ENCODE measurements around the gene MCF2L.

DNA sequence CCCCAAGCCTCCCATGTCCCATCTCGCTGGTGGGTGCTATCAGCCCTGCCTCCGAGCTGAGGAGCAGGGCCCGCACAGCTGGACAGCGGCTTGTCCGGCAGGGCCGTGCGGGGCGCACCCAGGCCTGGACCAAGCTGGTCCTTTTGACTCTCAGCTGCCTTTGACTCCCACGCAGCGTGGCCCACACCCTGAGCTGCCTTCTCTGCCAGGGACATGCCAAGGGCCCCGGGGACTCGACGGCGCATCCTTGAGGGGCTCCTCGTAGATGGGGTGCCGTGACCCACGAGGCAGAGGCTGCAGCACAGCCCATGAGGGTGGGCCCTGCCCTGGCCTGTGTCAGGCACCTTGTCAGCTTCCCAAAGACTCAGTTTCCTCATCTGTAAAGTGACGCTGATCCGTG is 97.7 kb downstream of the MCF2L start:
- TF ChIP-seq POLR2AphosphoS5 (IDR thresholded peaks at IDR 0.05; ENCODE audit: low read depth) = no peak
- TF ChIP-seq, protein P1, sequence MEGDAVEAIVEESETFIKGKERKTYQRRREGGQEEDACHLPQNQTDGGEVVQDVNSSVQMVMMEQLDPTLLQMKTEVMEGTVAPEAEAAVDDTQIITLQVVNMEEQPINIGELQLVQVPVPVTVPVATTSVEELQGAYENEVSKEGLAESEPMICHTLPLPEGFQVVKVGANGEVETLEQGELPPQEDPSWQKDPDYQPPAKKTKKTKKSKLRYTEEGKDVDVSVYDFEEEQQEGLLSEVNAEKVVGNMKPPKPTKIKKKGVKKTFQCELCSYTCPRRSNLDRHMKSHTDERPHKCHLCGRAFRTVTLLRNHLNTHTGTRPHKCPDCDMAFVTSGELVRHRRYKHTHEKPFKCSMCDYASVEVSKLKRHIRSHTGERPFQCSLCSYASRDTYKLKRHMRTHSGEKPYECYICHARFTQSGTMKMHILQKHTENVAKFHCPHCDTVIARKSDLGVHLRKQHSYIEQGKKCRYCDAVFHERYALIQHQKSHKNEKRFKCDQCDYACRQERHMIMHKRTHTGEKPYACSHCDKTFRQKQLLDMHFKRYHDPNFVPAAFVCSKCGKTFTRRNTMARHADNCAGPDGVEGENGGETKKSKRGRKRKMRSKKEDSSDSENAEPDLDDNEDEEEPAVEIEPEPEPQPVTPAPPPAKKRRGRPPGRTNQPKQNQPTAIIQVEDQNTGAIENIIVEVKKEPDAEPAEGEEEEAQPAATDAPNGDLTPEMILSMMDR (conservative IDR thresholded peaks at IDR 0.05; ENCODE audit: low read depth in 2 of 2) = no peak
- TF ChIP-seq JUNB (IDR thresholded peaks at IDR 0.05; ENCODE audit: unreplicated experiment) = no peak
- TF ChIP-seq EZH2 (IDR thresholded peaks at IDR 0.05; ENCODE audit: low read depth, unreplicated experiment) = no peak
- TF ChIP-seq NANOG (IDR thresholded peaks at IDR 0.05; ENCODE audit: borderline replicate concordance) = no peak
- TF ChIP-seq, protein P2, sequence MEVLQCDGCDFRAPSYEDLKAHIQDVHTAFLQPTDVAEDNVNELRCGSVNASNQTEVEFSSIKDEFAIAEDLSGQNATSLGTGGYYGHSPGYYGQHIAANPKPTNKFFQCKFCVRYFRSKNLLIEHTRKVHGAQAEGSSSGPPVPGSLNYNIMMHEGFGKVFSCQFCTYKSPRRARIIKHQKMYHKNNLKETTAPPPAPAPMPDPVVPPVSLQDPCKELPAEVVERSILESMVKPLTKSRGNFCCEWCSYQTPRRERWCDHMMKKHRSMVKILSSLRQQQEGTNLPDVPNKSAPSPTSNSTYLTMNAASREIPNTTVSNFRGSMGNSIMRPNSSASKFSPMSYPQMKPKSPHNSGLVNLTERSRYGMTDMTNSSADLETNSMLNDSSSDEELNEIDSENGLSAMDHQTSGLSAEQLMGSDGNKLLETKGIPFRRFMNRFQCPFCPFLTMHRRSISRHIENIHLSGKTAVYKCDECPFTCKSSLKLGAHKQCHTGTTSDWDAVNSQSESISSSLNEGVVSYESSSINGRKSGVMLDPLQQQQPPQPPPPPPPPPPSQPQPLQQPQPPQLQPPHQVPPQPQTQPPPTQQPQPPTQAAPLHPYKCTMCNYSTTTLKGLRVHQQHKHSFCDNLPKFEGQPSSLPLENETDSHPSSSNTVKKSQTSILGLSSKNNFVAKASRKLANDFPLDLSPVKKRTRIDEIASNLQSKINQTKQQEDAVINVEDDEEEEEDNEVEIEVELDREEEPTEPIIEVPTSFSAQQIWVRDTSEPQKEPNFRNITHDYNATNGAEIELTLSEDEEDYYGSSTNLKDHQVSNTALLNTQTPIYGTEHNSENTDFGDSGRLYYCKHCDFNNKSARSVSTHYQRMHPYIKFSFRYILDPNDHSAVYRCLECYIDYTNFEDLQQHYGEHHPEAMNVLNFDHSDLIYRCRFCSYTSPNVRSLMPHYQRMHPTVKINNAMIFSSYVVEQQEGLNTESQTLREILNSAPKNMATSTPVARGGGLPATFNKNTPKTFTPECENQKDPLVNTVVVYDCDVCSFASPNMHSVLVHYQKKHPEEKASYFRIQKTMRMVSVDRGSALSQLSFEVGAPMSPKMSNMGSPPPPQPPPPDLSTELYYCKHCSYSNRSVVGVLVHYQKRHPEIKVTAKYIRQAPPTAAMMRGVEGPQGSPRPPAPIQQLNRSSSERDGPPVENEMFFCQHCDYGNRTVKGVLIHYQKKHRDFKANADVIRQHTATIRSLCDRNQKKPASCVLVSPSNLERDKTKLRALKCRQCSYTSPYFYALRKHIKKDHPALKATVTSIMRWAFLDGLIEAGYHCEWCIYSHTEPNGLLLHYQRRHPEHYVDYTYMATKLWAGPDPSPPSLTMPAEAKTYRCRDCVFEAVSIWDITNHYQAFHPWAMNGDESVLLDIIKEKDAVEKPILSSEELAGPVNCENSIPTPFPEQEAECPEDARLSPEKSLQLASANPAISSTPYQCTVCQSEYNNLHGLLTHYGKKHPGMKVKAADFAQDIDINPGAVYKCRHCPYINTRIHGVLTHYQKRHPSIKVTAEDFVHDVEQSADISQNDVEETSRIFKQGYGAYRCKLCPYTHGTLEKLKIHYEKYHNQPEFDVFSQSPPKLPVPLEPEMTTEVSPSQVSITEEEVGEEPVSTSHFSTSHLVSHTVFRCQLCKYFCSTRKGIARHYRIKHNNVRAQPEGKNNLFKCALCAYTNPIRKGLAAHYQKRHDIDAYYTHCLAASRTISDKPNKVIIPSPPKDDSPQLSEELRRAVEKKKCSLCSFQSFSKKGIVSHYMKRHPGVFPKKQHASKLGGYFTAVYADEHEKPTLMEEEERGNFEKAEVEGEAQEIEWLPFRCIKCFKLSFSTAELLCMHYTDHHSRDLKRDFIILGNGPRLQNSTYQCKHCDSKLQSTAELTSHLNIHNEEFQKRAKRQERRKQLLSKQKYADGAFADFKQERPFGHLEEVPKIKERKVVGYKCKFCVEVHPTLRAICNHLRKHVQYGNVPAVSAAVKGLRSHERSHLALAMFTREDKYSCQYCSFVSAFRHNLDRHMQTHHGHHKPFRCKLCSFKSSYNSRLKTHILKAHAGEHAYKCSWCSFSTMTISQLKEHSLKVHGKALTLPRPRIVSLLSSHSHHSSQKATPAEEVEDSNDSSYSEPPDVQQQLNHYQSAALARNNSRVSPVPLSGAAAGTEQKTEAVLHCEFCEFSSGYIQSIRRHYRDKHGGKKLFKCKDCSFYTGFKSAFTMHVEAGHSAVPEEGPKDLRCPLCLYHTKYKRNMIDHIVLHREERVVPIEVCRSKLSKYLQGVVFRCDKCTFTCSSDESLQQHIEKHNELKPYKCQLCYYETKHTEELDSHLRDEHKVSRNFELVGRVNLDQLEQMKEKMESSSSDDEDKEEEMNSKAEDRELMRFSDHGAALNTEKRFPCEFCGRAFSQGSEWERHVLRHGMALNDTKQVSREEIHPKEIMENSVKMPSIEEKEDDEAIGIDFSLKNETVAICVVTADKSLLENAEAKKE (CRISPR knock-in tag; IDR thresholded peaks at IDR 0.05) = no peak
- no peak for TF ChIP-seq ETS1 (IDR thresholded peaks at IDR 0.05)
- no peak for TF ChIP-seq REST (IDR thresholded peaks at IDR 0.05; ENCODE audit: unreplicated experiment)
- TF ChIP-seq CREB1 (CRISPR knock-in tag; IDR thresholded peaks at IDR 0.05; ENCODE audit: low read depth) = no peak
- TF ChIP-seq EZH2phosphoT487 (IDR thresholded peaks at IDR 0.05; ENCODE audit: unreplicated experiment) = no peak
- no peak for TF ChIP-seq STAT1 (IDR thresholded peaks at IDR 0.05; ENCODE audit: unreplicated experiment)
- TF ChIP-seq ZNF331 (CRISPR knock-in tag; IDR thresholded peaks at IDR 0.05; ENCODE audit: low read depth) = no peak
